Esophagus (tissue), 2 donors: ENCODE measurements around the gene PJVK. TPM values are rescaled to one million over a fixed set of nuclear protein-coding genes. Genes with fewer than 3 reads are reported as not detected.

ENCODE experiments used
- H3K27ac ChIP-seq, 2 donors: one replicate each; pipeline ENCODE4 v1.5.1; 2013; ENCODE audit warnings: low read depth in 2 of 2, mild to moderate bottlenecking in 2 of 2, inconsistent platforms in 1 of 2, low read length in 1 of 2, moderate library complexity in 1 of 2
- H3K27me3 ChIP-seq, 2 donors: one replicate each; pipeline ENCODE4 v1.6.1; 2013; ENCODE audit warnings: low read length in 2 of 2, control low read depth in 1 of 2, mild to moderate bottlenecking in 1 of 2; ENCODE audit not compliant: insufficient read depth in 2 of 2, control insufficient read depth in 1 of 2
- H3K36me3 ChIP-seq, 2 donors: one replicate each; pipeline ENCODE4 v1.6.1; 2013; ENCODE audit warnings: low read length in 1 of 2; ENCODE audit not compliant: control insufficient read depth in 2 of 2, insufficient read depth in 2 of 2
- H3K4me1 ChIP-seq, 2 donors: one replicate each; pipeline ENCODE4 v1.6.1; 2013; ENCODE audit warnings: low read length in 1 of 2; ENCODE audit not compliant: control insufficient read depth in 2 of 2, insufficient read depth in 2 of 2
- H3K4me3 ChIP-seq, 2 donors: one replicate each; pipeline ENCODE4 v1.5.1; 2013; ENCODE audit warnings: low read length in 2 of 2, mild to moderate bottlenecking in 2 of 2, low read depth in 1 of 2, moderate library complexity in 1 of 2
- H3K9me3 ChIP-seq, 2 donors: one replicate each; pipeline ENCODE4 v1.6.1; 2013; ENCODE audit warnings: mild to moderate bottlenecking in 2 of 2, low read depth in 1 of 2, low read length in 1 of 2, moderate library complexity in 1 of 2; ENCODE audit not compliant: control insufficient read depth in 2 of 2, insufficient read depth in 1 of 2
- WGBS, 2 donors: extraction: QIAGEN DNeasy Blood & Tissue Kit; methylation state at CpG; one replicate each; pipeline ENCODE4 v1.1.7; 2013; 5-methylcytosine and 5-hydroxymethylcytosine counted together
- polyA plus RNA-seq, 2 donors: library from polyadenylated mRNA; stranded (reverse); fragments of 200-250 nt; gene quantifications; one replicate each; pipeline ENCODE4 v1.2.3, GENCODE V29; 2013
- donor health status: healthy with polysubstance abuse.
- donor health status: Bipolar disorder and iron deficiency.

PJVK gene
- polyA plus RNA-seq, 2 donors, result 1.3 to 5.2 TPM

GRCh38 chr2:178478130-178478438 lies 26.9 kb downstream of the PJVK start:
- Histone ChIP-seq H3K36me3 (no peaks in the 10 kb centered on the region), H3K27me3 (no peaks in the 10 kb centered on the region), H3K4me1 (peaks cover 0 to 2% of the 10 kb centered on the region in 2 donors), H3K9me3 (no peaks in the 10 kb centered on the region), H3K4me3 (peak overlapping the region; percentile 63 to 90), H3K27ac (peak overlapping the region; percentile 81 to 97)
- WGBS, 2 donors, result 1% methylated on average over 10 of the region's 10 CpGs

GRCh38 chr2:178478439-178479274 lies 27.5 kb downstream of the PJVK start, which contains the start of gene FKBP7:
FKBP7 (minus strand) TSS chr2:178478600; CDS start chr2:178478499, 101 bp downstream.
- 2% methylated on average over 56 of the region's 56 CpGs for WGBS, 2 donors
- no peaks in the 10 kb centered on the region for H3K9me3 ChIP-seq
- H3K4me1 ChIP-seq, result peaks cover 0 to 2% of the 10 kb centered on the region in 2 donors
- H3K27ac ChIP-seq, result peak within 1 kb of the TSS; percentile 81 to 97
- no peaks in the 10 kb centered on the region for H3K36me3 ChIP-seq
- peak within 1 kb of the TSS; percentile 63 to 90 for H3K4me3 ChIP-seq
- H3K27me3 ChIP-seq, result no peaks in the 10 kb centered on the region

- peak overlapping the region; percentile 81 to 97 for H3K27ac ChIP-seq
- 47% methylated on average over 4 of the region's 4 CpGs for whole genome bisulfite sequencing, 2 donors
- H3K4me1 ChIP-seq, result peaks cover 0 to 2% of the 10 kb centered on the region in 2 donors
These were observed 28.1 kb downstream of the PJVK start for GRCh38 chr2:178479275-178479616.

GRCh38 chr2:178479758-178480226 lies 28.6 kb downstream of the PJVK start:
- peaks cover 0 to 2% of the 10 kb centered on the region in 2 donors for H3K4me1 ChIP-seq
- no peaks in the 10 kb centered on the region for H3K27me3 ChIP-seq
- no peaks in the 10 kb centered on the region for H3K9me3 ChIP-seq
- WGBS, 2 donors, result 25 to 28% methylated on average over 17 to 19 of the region's 19 CpGs
- H3K27ac ChIP-seq, result peak overlapping the region; percentile 57 to 76
- no peaks in the 10 kb centered on the region for H3K36me3 ChIP-seq
- peak overlapping the region; percentile 69 to 96 for H3K4me3 ChIP-seq

More at GRCh38 chr2:178479275-178479616, 28.1 kb downstream of the PJVK start:
- Histone ChIP-seq H3K4me3 (peak overlapping the region; percentile 63 to 90), H3K9me3 (no peaks in the 10 kb centered on the region), H3K36me3 (no peaks in the 10 kb centered on the region), H3K27me3 (no peaks in the 10 kb centered on the region)

- peak within 1 kb of the TSS; percentile 69 to 96 for H3K4me3 ChIP-seq
- H3K27me3 ChIP-seq, result no peaks in the 10 kb centered on the region
- H3K4me1 ChIP-seq, result peaks cover 0 to 2% of the 10 kb centered on the region in 2 donors
- H3K36me3 ChIP-seq, result no peaks in the 10 kb centered on the region
- 0 to 1% methylated on average over 54 to 92 of the region's 92 CpGs for WGBS, 2 donors
- H3K27ac ChIP-seq, result peak within 1 kb of the TSS; percentile 76 to 81
- no peaks in the 10 kb centered on the region for H3K9me3 ChIP-seq
These were observed 29.3 kb downstream of the PJVK start, which contains the start of gene PLEKHA3 for GRCh38 chr2:178480227-178481181. PLEKHA3 (plus strand) TSS chr2:178480457; CDS start chr2:178480870, 413 bp downstream.

- no peaks in the 10 kb centered on the region for H3K36me3 ChIP-seq
- H3K27ac ChIP-seq, result no peak overlapping the region
- no peaks in the 10 kb centered on the region for H3K9me3 ChIP-seq
- peaks cover 0 to 2% of the 10 kb centered on the region in 2 donors for H3K4me1 ChIP-seq
- no peak overlapping the region for H3K4me3 ChIP-seq
- 77 to 90% methylated on average over 4 of the region's 4 CpGs for WGBS, 2 donors
- no peaks in the 10 kb centered on the region for H3K27me3 ChIP-seq
These were observed 31.3 kb downstream of the PJVK start for GRCh38 chr2:178482437-178482836.

GRCh38 chr2:178484245-178485041 lies 33.3 kb downstream of the PJVK start:
- Histone ChIP-seq H3K9me3 (no peaks in the 10 kb centered on the region), H3K36me3 (no peaks in the 10 kb centered on the region), H3K27me3 (no peaks in the 10 kb centered on the region), H3K4me1 (peaks cover 0 to 2% of the 10 kb centered on the region in 2 donors), H3K4me3 (no peak overlapping the region), H3K27ac (no peak overlapping the region)
- WGBS, 2 donors, result 46 to 49% methylated on average over 6 of the region's 6 CpGs

GRCh38 chr2:178485356-178485755 lies 34.2 kb downstream of the PJVK start:
- Histone ChIP-seq H3K27ac (no peak overlapping the region), H3K27me3 (no peaks in the 10 kb centered on the region), H3K4me3 (no peak overlapping the region), H3K36me3 (no peaks in the 10 kb centered on the region), H3K4me1 (peaks cover 0 to 2% of the 10 kb centered on the region in 2 donors), H3K9me3 (no peaks in the 10 kb centered on the region)
- 70 to 74% methylated on average over 3 of the region's 3 CpGs for WGBS, 2 donors

- Histone ChIP-seq H3K27me3 (no peaks in the 10 kb centered on the region), H3K9me3 (no peaks in the 10 kb centered on the region), H3K4me1 (no peaks in the 10 kb centered on the region), H3K27ac (no peak overlapping the region), H3K36me3 (peaks cover 5 to 9% of the 10 kb centered on the region in 2 donors), H3K4me3 (no peak overlapping the region)
- WGBS, 2 donors, result 90 to 91% methylated on average over 6 of the region's 6 CpGs
These were observed 40.4 kb downstream of the PJVK start for GRCh38 chr2:178491612-178492011.
